Upper lobe of left lung (tissue), 4 donors: ENCODE measurements around the gene NAGLU.

Source experiments
- POLR2A ChIP-seq, 4 donors: fragments of 450-650 bp; IDR thresholded peaks; one replicate each; pipeline ENCODE4 v1.5.1; 2016 to 2017; ENCODE audit warnings: antibody characterized with exemption in 4 of 4, mild to moderate bottlenecking in 2 of 4
- POLR2AphosphoS5 ChIP-seq, 2 donors: sonication (generic); formaldehyde crosslinking; IDR thresholded peaks; one replicate each; pipeline ENCODE4 v1.5.1; 2017; ENCODE audit warnings: antibody characterized with exemption in 2 of 2

GRCh38 chr17:42543190-42544079 lies 7.4 kb downstream of the NAGLU start:
- TF ChIP-seq POLR2A (IDR thresholded peaks at IDR 0.05) = no peak
- TF ChIP-seq POLR2AphosphoS5 (IDR thresholded peaks at IDR 0.05) = no peak
